GM23248 (cell line): ENCODE data around the gene UPF2. TPM values are rescaled to one million over a fixed set of nuclear protein-coding genes. Genes with fewer than 3 reads are reported as not detected.

ENCODE experiments used
- DNase-seq: peaks from one replicate; pipeline ENCODE4 v3.0.0-alpha.2; 2015
- H2AFZ ChIP-seq: fragments of 200-600 bp; sonication (generic); 2 replicates; pipeline ENCODE4 v1.6.1; 2016; ENCODE audit warnings: antibody characterized with exemption
- H3F3A ChIP-seq: fragments of 200-600 bp; sonication (generic); 2 replicates; pipeline ENCODE4 v1.6.1; 2016; ENCODE audit warnings: mild to moderate bottlenecking, antibody characterized with exemption, mixed run types; ENCODE audit not compliant: insufficient read depth
- H3K27ac ChIP-seq: fragments of 200-600 bp; sonication (generic); 2 replicates; pipeline ENCODE4 v1.5.1; 2016; ENCODE audit warnings: mild to moderate bottlenecking
- H3K27me3 ChIP-seq: fragments of 200-600 bp; sonication (generic); replicated peaks from 2 replicates; pipeline ENCODE4 v1.6.1; 2016; ENCODE audit warnings: mild to moderate bottlenecking; ENCODE audit not compliant: insufficient read depth
- H3K36me3 ChIP-seq: fragments of 200-600 bp; sonication (generic); 2 replicates; pipeline ENCODE4 v1.6.1; 2016; ENCODE audit warnings: low read depth, mild to moderate bottlenecking
- H3K4me1 ChIP-seq: fragments of 200-600 bp; sonication (generic); 2 replicates; pipeline ENCODE4 v1.6.1; 2016; ENCODE audit warnings: mild to moderate bottlenecking; ENCODE audit not compliant: insufficient read depth
- H3K4me2 ChIP-seq: fragments of 200-600 bp; sonication (generic); one replicate; pipeline ENCODE4 v1.6.1; 2016; ENCODE audit warnings: mild to moderate bottlenecking; ENCODE audit not compliant: unreplicated experiment
- H3K4me3 ChIP-seq: fragments of 200-600 bp; sonication (generic); 2 replicates; pipeline ENCODE4 v1.5.1; 2016; ENCODE audit warnings: mild to moderate bottlenecking
- H3K79me2 ChIP-seq: fragments of 200-600 bp; sonication (generic); 2 replicates; pipeline ENCODE4 v1.6.1; 2016; ENCODE audit warnings: mild to moderate bottlenecking; ENCODE audit not compliant: insufficient read depth
- H3K9ac ChIP-seq: fragments of 200-600 bp; sonication (generic); 2 replicates; pipeline ENCODE4 v1.6.1; 2016; ENCODE audit warnings: mild to moderate bottlenecking
- H3K9me2 ChIP-seq: fragments of 200-600 bp; sonication (generic); 2 replicates; pipeline ENCODE4 v1.6.1; 2016; ENCODE audit warnings: mixed run types, mild to moderate bottlenecking, moderate library complexity; ENCODE audit not compliant: insufficient read depth
- H3K9me3 ChIP-seq: fragments of 200-600 bp; sonication (generic); one replicate; pipeline ENCODE4 v1.6.1; 2017; ENCODE audit warnings: low read depth
- H4K20me1 ChIP-seq: fragments of 200-600 bp; sonication (generic); 2 replicates; pipeline ENCODE4 v1.6.0; 2016; ENCODE audit not compliant: insufficient read depth
- EZH2 ChIP-seq: fragments of 200-600 bp; sonication (generic); IDR thresholded peaks from 2 replicates; pipeline ENCODE4 v1.6.1; 2018; ENCODE audit warnings: antibody characterized with exemption, mild to moderate bottlenecking; ENCODE audit not compliant: insufficient read depth, poor library complexity, severe bottlenecking
- EZH2phosphoT487 ChIP-seq: fragments of 200-600 bp; sonication (generic); IDR thresholded peaks from 2 replicates; pipeline ENCODE4 v1.6.1; 2018; ENCODE audit warnings: antibody characterized with exemption, moderate library complexity, mild to moderate bottlenecking, low read depth; ENCODE audit not compliant: insufficient read depth
- WGBS, 2 experiments: methylation state at CpG; one replicate each; pipeline ENCODE4 v1.1.6; 2015 to 2017; ENCODE audit warnings: low lambda C conversion rate in 2 of 2, low coverage in 1 of 2; ENCODE audit errors: missing lambda C conversion rate in 2 of 2; 5-methylcytosine and 5-hydroxymethylcytosine counted together
- in situ Hi-C: fragments of 300-500 bp; cut with MboI; formaldehyde crosslinking; loops from 2 replicates; pipeline ENCODE4 v1.15.0; 2020
- polyA plus RNA-seq: library from polyadenylated mRNA; unstranded; fragments of >200 nt; fragmentation: Nextera tagmentation; extraction: Ambion mirVana; gene quantifications from 2 replicates; pipeline ENCODE4 v1.2.1, GENCODE V29; 2016
- total RNA-seq: library from RNA; depleted of rRNA; stranded (reverse); fragments of >200 nt; shearing (Covaris generic); gene quantifications from 2 replicates; pipeline ENCODE4 v1.2.3, GENCODE V29; 2014

Gene UPF2
- total and polyA plus RNA-seq, 2 experiments from 2014 or later, result 12.7 to 14.1 TPM

DNA sequence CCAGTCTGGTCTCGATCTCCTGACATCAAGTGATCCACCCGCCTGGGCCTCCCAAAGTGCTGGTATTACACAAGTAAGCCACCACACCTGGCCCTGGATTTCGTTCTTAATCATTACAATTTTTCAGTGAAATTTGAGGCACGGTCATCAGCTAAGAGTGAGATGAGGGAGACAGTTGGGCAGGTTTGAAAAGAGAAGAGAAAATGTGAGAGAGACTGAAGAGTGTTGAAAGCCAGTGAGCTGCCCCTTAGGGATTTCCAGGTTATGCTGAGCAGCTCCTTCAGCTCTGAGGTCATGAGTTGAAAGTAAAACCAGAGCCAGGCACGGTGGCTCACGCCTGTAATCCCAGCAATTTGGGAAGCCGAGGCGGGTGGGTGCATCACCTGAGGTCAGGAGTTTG lies 5.9 kb upstream of the UPF2 start:
- Histone ChIP-seq H3K4me1 (no peaks in the 10 kb centered on the region), H3K4me2 (no peak overlapping the region), H3F3A (no peaks in the 10 kb centered on the region), H3K27ac (no peak overlapping the region), H3K4me3 (no peak overlapping the region), H3K9ac (no peak overlapping the region), H3K9me2 (no peaks in the 10 kb centered on the region), H3K27me3 (no peaks in the 10 kb centered on the region), H2AFZ (no peak overlapping the region), H3K36me3 (no peaks in the 10 kb centered on the region), H3K79me2 (no peaks in the 10 kb centered on the region), H3K9me3 (no peaks in the 10 kb centered on the region), H4K20me1 (no peaks in the 10 kb centered on the region)
- in situ Hi-C loops, result no loop called here
- 68 to 69% methylated on average over 8 of the region's 8 CpGs for WGBS, 2 experiments
- no peak for TF ChIP-seq EZH2
- no peak for TF ChIP-seq EZH2phosphoT487
- no peak for DNase-seq

- in situ Hi-C loops, result no loop called here
- DNase-seq, result no peak
- no peak overlapping the region for H3K4me3 ChIP-seq
- peaks cover 10% of the 10 kb centered on the region for H3F3A ChIP-seq
- no peak overlapping the region for H3K27ac ChIP-seq
- peak overlapping the region; percentile 44; the same call in 1 of the 2 replicates for H2AFZ ChIP-seq
- no peaks in the 10 kb centered on the region for H3K36me3 ChIP-seq
- H3K9ac ChIP-seq, result no peak overlapping the region
- H3K9me3 ChIP-seq, result no peaks in the 10 kb centered on the region
- H3K4me2 ChIP-seq, result no peak overlapping the region
- no peaks in the 10 kb centered on the region for H3K27me3 ChIP-seq
- WGBS, 2 experiments, result 77 to 82% methylated on average over 5 of the region's 5 CpGs
- no peaks in the 10 kb centered on the region for H4K20me1 ChIP-seq
- H3K9me2 ChIP-seq, result no peaks in the 10 kb centered on the region
- TF ChIP-seq EZH2phosphoT487, result no peak
- no peak for TF ChIP-seq EZH2
- peaks cover 19% of the 10 kb centered on the region for H3K79me2 ChIP-seq
- peaks cover 9% of the 10 kb centered on the region for H3K4me1 ChIP-seq
Measured at GRCh38 chr10:12045596-12045995, 3.0 kb upstream of the UPF2 start.

GRCh38 chr10:12042409-12042796 lies 206 bp downstream of the UPF2 start:
- peak overlapping the region; percentile 97 for H3K27ac ChIP-seq
- H3F3A ChIP-seq, result peaks cover 12% of the 10 kb centered on the region
- H2AFZ ChIP-seq, result peak overlapping the region; percentile 86
- in situ Hi-C loops, result no loop called here
- peaks cover 51% of the 10 kb centered on the region for H3K79me2 ChIP-seq
- 1 to 3% methylated on average over 16 to 31 of the region's 31 CpGs for WGBS, 2 experiments
- H3K36me3 ChIP-seq, result no peaks in the 10 kb centered on the region
- H3K27me3 ChIP-seq, result no peaks in the 10 kb centered on the region
- H3K9me3 ChIP-seq, result no peaks in the 10 kb centered on the region
- no peaks in the 10 kb centered on the region for H3K9me2 ChIP-seq
- no peak for TF ChIP-seq EZH2
- TF ChIP-seq EZH2phosphoT487, result no peak
- peak overlapping the region; percentile 86 for H3K4me3 ChIP-seq
- peak overlapping the region; percentile 96 for H3K9ac ChIP-seq
- DNase-seq, result peak; percentile 65
- H3K4me2 ChIP-seq, result peak overlapping the region; percentile 98
- H3K4me1 ChIP-seq, result peaks cover 11% of the 10 kb centered on the region
- no peaks in the 10 kb centered on the region for H4K20me1 ChIP-seq

DNA sequence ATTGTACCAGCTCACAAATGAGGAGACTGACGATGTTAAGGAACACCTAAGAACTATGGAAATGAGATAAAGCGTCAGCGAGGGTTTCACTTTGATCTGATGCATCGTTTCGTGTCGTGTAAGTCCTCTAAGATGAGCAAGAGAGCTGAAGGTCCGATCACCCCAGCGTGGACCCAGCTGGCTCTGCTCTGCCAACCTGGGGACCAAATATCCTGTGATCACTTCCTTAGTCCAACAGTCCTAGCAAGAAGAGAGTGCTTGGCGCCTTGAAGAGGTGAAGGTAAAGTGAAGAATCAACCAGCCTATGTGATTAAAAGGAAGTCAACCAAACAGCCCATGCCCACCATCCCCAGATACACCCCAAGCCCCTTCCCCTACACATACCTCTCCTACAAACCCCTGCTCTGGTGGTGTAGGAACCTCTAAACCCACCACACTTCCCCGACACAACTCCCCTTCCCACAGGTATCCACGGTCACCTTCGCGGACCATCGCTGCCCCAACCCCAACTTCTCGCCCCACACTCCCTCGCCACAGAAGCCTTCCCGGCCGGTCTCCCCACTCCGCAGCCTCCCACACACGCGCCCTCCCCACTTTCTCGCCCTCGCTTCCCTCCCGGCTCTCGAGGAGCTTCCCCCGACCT lies 722 bp downstream of the UPF2 start:
- in situ Hi-C loops, result no loop called here

More for the DNA sequence above, 722 bp downstream of the UPF2 start:
- H3K4me3 ChIP-seq, result peak overlapping the region; percentile 86
- H3K36me3 ChIP-seq, result no peaks in the 10 kb centered on the region
- 1% methylated on average over 14 to 26 of the region's 26 CpGs for WGBS, 2 experiments
- no peaks in the 10 kb centered on the region for H3K9me2 ChIP-seq
- peaks cover 12% of the 10 kb centered on the region for H3F3A ChIP-seq
- no peak for TF ChIP-seq EZH2phosphoT487
- TF ChIP-seq EZH2, result no peak
- H3K27ac ChIP-seq, result peak overlapping the region; percentile 97
- peaks cover 56% of the 10 kb centered on the region for H3K79me2 ChIP-seq
- H4K20me1 ChIP-seq, result no peaks in the 10 kb centered on the region
- peak; percentile 68 for DNase-seq
- H3K4me2 ChIP-seq, result peak overlapping the region; percentile 98
- peaks cover 11% of the 10 kb centered on the region for H3K4me1 ChIP-seq
- peak overlapping the region; percentile 86 for H2AFZ ChIP-seq
- H3K9me3 ChIP-seq, result no peaks in the 10 kb centered on the region
- no peaks in the 10 kb centered on the region for H3K27me3 ChIP-seq
- H3K9ac ChIP-seq, result peak overlapping the region; percentile 96
